Bronchial epithelial cell (primary cell): ENCODE results near the gene IL1RL2. TPM values are rescaled to one million over a fixed set of nuclear protein-coding genes. Genes with fewer than 3 reads are reported as not detected.

Experiments used
- DNase-seq: peaks from one replicate; pipeline ENCODE4 v3.0.0-alpha.2; 2010; ENCODE audit warnings: low read depth
- FAIRE-seq: peaks from 2 replicates; lab custom pipeline; 2011; peaks lifted over from hg19 to GRCh38; lab: Jason Lieb, UNC
- H3K27me3 ChIP-seq: 2 replicates; pipeline ENCODE4 v1.5.1; 2011; ENCODE audit warnings: low read length; ENCODE audit not compliant: control insufficient read depth, insufficient read depth
- H3K36me3 ChIP-seq: 2 replicates; pipeline ENCODE4 v1.5.1; 2011; ENCODE audit warnings: low read length; ENCODE audit not compliant: control insufficient read depth, insufficient read depth
- H3K4me3 ChIP-seq: 2 replicates; pipeline ENCODE4 v1.5.1; 2011; ENCODE audit warnings: mild to moderate bottlenecking, low read depth, low read length, control low read depth
- CTCF ChIP-seq: IDR thresholded peaks from 2 replicates; pipeline ENCODE4 v1.5.1; 2011; ENCODE audit warnings: mild to moderate bottlenecking, moderate library complexity, low read length, control low read depth, inconsistent platforms; ENCODE audit not compliant: insufficient read depth, severe bottlenecking
- total RNA-seq: library from RNA; depleted of rRNA; stranded (reverse); fragments of >200 nt; gene quantifications from 2 replicates; pipeline ENCODE4 v1.2.1, GENCODE V29; 2014

IL1RL2 gene
- total RNA-seq, 1 donor from 2014 or later, result 1.8 TPM

- no peak for FAIRE-seq
- Histone ChIP-seq H3K27me3 (peaks cover 4% of the 10 kb centered on the region), H3K36me3 (no peaks in the 10 kb centered on the region), H3K4me3 (no peak overlapping the region)
- no peak for TF ChIP-seq CTCF
- DNase-seq, result no peak
These were observed 82.3 kb downstream of the IL1RL2 start for GRCh38 chr2:102269200-102269524.

DNA sequence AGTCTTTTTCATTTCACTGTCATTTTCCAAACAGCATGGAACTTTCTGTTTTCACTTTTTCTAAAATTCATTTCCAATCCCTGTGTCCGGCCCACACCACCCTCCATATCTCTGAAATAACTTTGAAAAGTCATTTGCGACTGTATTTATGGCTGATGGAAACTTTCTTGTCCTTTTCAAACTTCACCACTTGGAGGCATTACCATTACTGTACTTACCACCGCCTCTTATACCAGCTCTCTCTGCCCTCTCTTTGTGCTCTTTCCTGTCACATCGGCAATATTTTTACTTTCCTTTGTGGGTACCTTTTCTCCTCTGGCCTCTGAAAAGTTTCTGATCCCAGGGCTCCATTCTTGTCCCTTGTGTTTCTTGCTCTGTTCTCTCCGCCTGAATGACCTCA lies 85.0 kb downstream of the IL1RL2 start:
- no peak overlapping the region for H3K4me3 ChIP-seq
- peaks cover 4% of the 10 kb centered on the region for H3K27me3 ChIP-seq
- DNase-seq (no peak), FAIRE-seq (no peak)
- TF ChIP-seq CTCF, result no peak
- H3K36me3 ChIP-seq, result no peaks in the 10 kb centered on the region

GRCh38 chr2:102273619-102274211 lies 86.9 kb downstream of the IL1RL2 start:
- FAIRE-seq (no peak), DNase-seq (no peak)
- no peak for TF ChIP-seq CTCF
- Histone ChIP-seq H3K4me3 (no peak overlapping the region), H3K27me3 (peaks cover 2% of the 10 kb centered on the region), H3K36me3 (no peaks in the 10 kb centered on the region)

- Histone ChIP-seq H3K36me3 (no peaks in the 10 kb centered on the region), H3K27me3 (no peaks in the 10 kb centered on the region), H3K4me3 (no peak overlapping the region)
- TF ChIP-seq CTCF, result no peak
- DNase-seq, result no peak
- FAIRE-seq, result no peak
These were observed 89.9 kb downstream of the IL1RL2 start for GRCh38 chr2:102276549-102277201.

DNA sequence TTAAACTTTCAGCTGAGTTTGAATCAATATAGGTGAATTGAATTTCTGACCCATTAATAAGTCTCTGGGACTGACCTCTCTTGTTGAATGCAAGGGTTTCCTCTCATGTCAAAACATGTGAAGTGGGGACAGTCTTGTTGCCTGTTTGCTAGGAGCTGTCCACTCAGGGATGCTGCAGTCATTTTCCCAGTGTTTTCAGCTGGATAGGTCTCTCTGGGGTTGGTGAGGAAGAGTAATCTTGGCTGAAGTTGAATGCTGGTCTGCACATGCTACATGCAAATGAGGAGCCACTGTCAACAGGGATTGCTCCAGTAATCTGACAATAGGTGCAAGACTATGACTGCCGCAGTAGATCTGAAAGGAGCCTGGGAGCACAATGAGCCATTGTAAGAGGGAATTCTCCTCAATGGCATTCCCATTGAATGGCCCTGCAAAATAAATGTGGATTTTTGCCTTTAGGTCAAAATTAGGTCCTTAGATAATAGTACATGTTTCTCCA lies 90.4 kb downstream of the IL1RL2 start:
- FAIRE-seq, result no peak
- H3K27me3 ChIP-seq, result no peaks in the 10 kb centered on the region

More for the DNA sequence above, 90.4 kb downstream of the IL1RL2 start:
- H3K36me3 ChIP-seq, result no peaks in the 10 kb centered on the region
- no peak for DNase-seq
- H3K4me3 ChIP-seq, result no peak overlapping the region
- no peak for TF ChIP-seq CTCF
